GM12864 (cell line): ENCODE results near the gene FBXL20.
"Not testable (repeated sequence)": the region's sequence is repeated elsewhere in the genome, so short reads cannot be mapped to it uniquely, and the experiment has no call there.

Experiments used
- DNase-seq: peaks from one replicate; pipeline ENCODE4 v3.0.0-alpha.2; 2011; ENCODE audit warnings: low read depth
- H3K4me3 ChIP-seq: 2 replicates; pipeline ENCODE4 v1.5.1; 2011; ENCODE audit warnings: mild to moderate bottlenecking, low read depth, low read length, control low read depth
- CTCF ChIP-seq: IDR thresholded peaks from 2 replicates; pipeline ENCODE4 v1.5.1; 2011; ENCODE audit warnings: low read depth, mild to moderate bottlenecking, moderate library complexity, low read length, control low read depth, inconsistent platforms; ENCODE audit errors: missing control alignments

Gene FBXL20

GRCh38 chr17:39385040-39385439 lies 16.4 kb downstream of the FBXL20 start:
- TF ChIP-seq CTCF, result no peak
- DNase-seq, result no peak
- H3K4me3 ChIP-seq, result no peak overlapping the region

GRCh38 chr17:39380144-39380543 lies 21.3 kb downstream of the FBXL20 start:
- H3K4me3 ChIP-seq, result no peak overlapping the region
- TF ChIP-seq CTCF, result no peak
- no peak for DNase-seq

GRCh38 chr17:39376434-39376833 lies 25.0 kb downstream of the FBXL20 start:
- no peak overlapping the region for H3K4me3 ChIP-seq
- TF ChIP-seq CTCF, result no peak
- DNase-seq, result no peak

- not testable (repeated sequence) for DNase-seq, H3K4me3 ChIP-seq
These were observed 33.6 kb downstream of the FBXL20 start for GRCh38 chr17:39367805-39368204.

GRCh38 chr17:39365872-39366271 lies 35.6 kb downstream of the FBXL20 start:
- no peak overlapping the region for H3K4me3 ChIP-seq
- TF ChIP-seq CTCF, result no peak
- no peak for DNase-seq

GRCh38 chr17:39365242-39365641 lies 36.2 kb downstream of the FBXL20 start:
- no peak for TF ChIP-seq CTCF
- no peak overlapping the region for H3K4me3 ChIP-seq
- no peak for DNase-seq

GRCh38 chr17:39364236-39365025 lies 37.0 kb downstream of the FBXL20 start:
- no peak overlapping the region for H3K4me3 ChIP-seq
- no peak for DNase-seq
- TF ChIP-seq CTCF, result no peak
